GM12878 (cell line): ENCODE data around the gene ANKRD13C. TPM values are rescaled to one million over a fixed set of nuclear protein-coding genes. Genes with fewer than 3 reads are reported as not detected.

Experiments used
- ATAC-seq: fragments of 200-7000 bp; cut with Tn5 transposase; 3 replicates; pipeline ENCODE4 v1.9.1; 2020; ENCODE audit warnings: mild to moderate bottlenecking, moderate library complexity
- BruUV-seq: library from RNA; stranded (reverse); fragments of 400-500 nt; replicated peaks from 2 replicates; lab custom pipeline; 2021; lab: Mats Ljungman, UMichigan
- CTCF ChIA-PET: fragments of 300-600 bp; sonication (Branson Sonifier 250); formaldehyde crosslinking; extraction: SDS; loops from one replicate; lab custom pipeline; 2021; ENCODE audit warnings: inconsistent platforms; lab: Yijun Ruan, JAX
- POLR2A ChIA-PET: fragments of 350-600 bp; formaldehyde crosslinking; extraction: SDS; loops from one replicate; lab custom pipeline; 2021; ENCODE audit warnings: inconsistent platforms; lab: Charles Lee
- RAD21 ChIA-PET: fragments of 300-600 bp; sonication (Branson Sonifier 250); formaldehyde crosslinking; loops from one replicate; lab custom pipeline; 2023; ENCODE audit warnings: antibody characterized with exemption; ENCODE audit not compliant: unreplicated experiment; lab: Charles Lee
- SMC1A ChIA-PET: fragments of 300-600 bp; sonication (Branson Sonifier 250); formaldehyde crosslinking; loops from one replicate; lab custom pipeline; 2023; ENCODE audit not compliant: unreplicated experiment, uncharacterized antibody; lab: Charles Lee
- DNase-seq: peaks from one replicate; pipeline ENCODE4 v3.0.0-alpha.2; 2011; ENCODE audit warnings: low read depth, low spot score
- FAIRE-seq: peaks from 3 replicates; lab custom pipeline; 2011; peaks lifted over from hg19 to GRCh38; lab: Jason Lieb, UNC
- H2AFZ ChIP-seq: 2 replicates; pipeline ENCODE4 v1.6.0; 2011; ENCODE audit warnings: low read depth, low read length, control low read depth; ENCODE audit not compliant: control insufficient read depth
- H3K27ac ChIP-seq: 2 replicates; pipeline ENCODE4 v1.5.1; 2011; ENCODE audit warnings: control low read depth; ENCODE audit not compliant: control insufficient read depth, insufficient read depth
- H3K27me3 ChIP-seq, 2 experiments: replicated peaks in 1 of 2; 2 replicates each; pipeline versions ENCODE4 v1.6.0 to v1.6.1; 2011; ENCODE audit warnings: low read length in 1 of 2; ENCODE audit not compliant: control insufficient read depth in 2 of 2, insufficient read depth in 2 of 2
- H3K36me3 ChIP-seq, 2 experiments: 2 replicates each; pipeline ENCODE4 v1.5.1; 2011; ENCODE audit warnings: low read length in 1 of 2; ENCODE audit not compliant: control insufficient read depth in 2 of 2, insufficient read depth in 2 of 2
- H3K4me1 ChIP-seq: 2 replicates; pipeline ENCODE4 v1.6.1; 2011; ENCODE audit warnings: mild to moderate bottlenecking, low read length, moderate library complexity, mixed read lengths; ENCODE audit not compliant: control insufficient read depth, insufficient read depth
- H3K4me2 ChIP-seq: 2 replicates; pipeline ENCODE4 v1.6.0; 2011; ENCODE audit warnings: control low read depth; ENCODE audit not compliant: control insufficient read depth, insufficient read depth
- H3K4me3 ChIP-seq: fragments of 200-600 bp; sonication (generic); 2 replicates; pipeline ENCODE4 v1.5.1; 2016
- H3K79me2 ChIP-seq: 2 replicates; pipeline ENCODE4 v1.6.0; 2011; ENCODE audit warnings: low read length; ENCODE audit not compliant: control insufficient read depth, insufficient read depth
- H3K9ac ChIP-seq: 2 replicates; pipeline ENCODE4 v1.8.0; 2011; ENCODE audit warnings: low read length, control low read depth, mixed read lengths; ENCODE audit not compliant: control insufficient read depth, insufficient read depth
- H3K9me3 ChIP-seq: replicated peaks from 3 replicates; pipeline ENCODE4 v1.5.1; 2011; ENCODE audit warnings: mild to moderate bottlenecking, low read length; ENCODE audit not compliant: control insufficient read depth, insufficient read depth
- H4K20me1 ChIP-seq: 2 replicates; pipeline ENCODE4 v1.6.0; 2011; ENCODE audit not compliant: control insufficient read depth, insufficient read depth
- BACH1 ChIP-seq: fragments of 450-650 bp; IDR thresholded peaks from 2 replicates; pipeline ENCODE4 v1.6.1; 2017; ENCODE audit warnings: mild to moderate bottlenecking, borderline replicate concordance
- BHLHE40 ChIP-seq, 2 experiments: fragments of 450-650 bp in 1 of 2; IDR thresholded peaks; 2 replicates each; pipeline ENCODE4 v1.6.1; 2011 to 2017; ENCODE audit warnings: low read depth in 2 of 2, borderline replicate concordance in 1 of 2, improper control_type of control experiment in 1 of 2, low read length in 1 of 2, mild to moderate bottlenecking in 1 of 2
- MXI1 ChIP-seq: fragments of 150-350 bp; IDR thresholded peaks from 2 replicates; pipeline ENCODE4 v1.6.1; 2011; ENCODE audit warnings: low read depth, mild to moderate bottlenecking, inconsistent platforms, low read length, improper control_type of control experiment
- POU2F2 ChIP-seq: IDR thresholded peaks from 3 replicates; pipeline ENCODE4 v1.6.1; 2011; ENCODE audit warnings: low read depth, mild to moderate bottlenecking, low read length, borderline replicate concordance
- RELA ChIP-seq: fragments of 450-650 bp; IDR thresholded peaks from 2 replicates; pipeline ENCODE4 v1.8.0; 2014; ENCODE audit warnings: borderline replicate concordance; ENCODE audit not compliant: partially characterized antibody
- WGBS: methylation state at CpG from one replicate; pipeline ENCODE4 v1.1.6; 2016; ENCODE audit warnings: low lambda C conversion rate; ENCODE audit not compliant: insufficient replicate concordance, insufficient coverage; ENCODE audit errors: missing lambda C conversion rate; 5-methylcytosine and 5-hydroxymethylcytosine counted together
- in situ Hi-C: fragments of 300-500 bp; cut with MboI; formaldehyde crosslinking; loops from 9 replicates; pipeline ENCODE4 v1.14.3; 2018; ENCODE audit warnings: mixed read lengths
- intact Hi-C: fragments of 100-400 bp; cut with micrococcal nuclease; formaldehyde crosslinking; loops from one replicate; pipeline ENCODE4 v1.14.2; 2022; ENCODE audit not compliant: unreplicated experiment
- polyA plus RNA-seq, 11 experiments: library from polyadenylated mRNA; depleted of rRNA in 4 of 11; unstranded in 6 of 11; stranded (reverse) in 5 of 11; fragments of >200 nt; fragmentation: Nextera tagmentation in 4 of 11; fragmentation: Illumina TruSeq in 1 of 11; extraction: Ambion mirVana in 4 of 11; extraction: Trizol in 1 of 11; gene quantifications; 1 replicate in 1 of 11; 2 replicates in 10 of 11; pipeline versions ENCODE4 v1.2.1 to v1.2.3, GENCODE V29; 2011 to 2016; ENCODE audit warnings: inconsistent platforms in 2 of 11, missing spikeins in 2 of 11, low read depth in 1 of 11
- total RNA-seq, 4 experiments: library from RNA; depleted of rRNA in 3 of 4; stranded (reverse); fragments of >200 nt in 3 of 4; fragmentation: Illumina TruSeq in 1 of 4; extraction: Trizol in 1 of 4; gene quantifications; 2 replicates each; pipeline versions ENCODE4 v1.2.1 to v1.2.3, GENCODE V29; 2013 to 2021
- TF ChIP-seq, protein P1 (sequence below): IDR thresholded peaks from 2 replicates; pipeline ENCODE4 v1.6.1; 2011; ENCODE audit warnings: borderline replicate concordance, low read depth, mild to moderate bottlenecking, moderate library complexity, mixed read lengths, low read length; ENCODE audit not compliant: insufficient read depth; ENCODE audit errors: extremely low read length
- TF ChIP-seq, protein P2 (sequence below): fragments of 150-350 bp; IDR thresholded peaks from 2 replicates; pipeline ENCODE4 v1.6.1; 2016; ENCODE audit warnings: low read depth, low read length

The ANKRD13C gene
- total and polyA plus RNA-seq, 10 of the 15 experiments (the other 5 are each of a cell fraction or from before 2014, with no cell fraction given) = 3.7 to 24.4 (median 14.1) TPM

DNA sequence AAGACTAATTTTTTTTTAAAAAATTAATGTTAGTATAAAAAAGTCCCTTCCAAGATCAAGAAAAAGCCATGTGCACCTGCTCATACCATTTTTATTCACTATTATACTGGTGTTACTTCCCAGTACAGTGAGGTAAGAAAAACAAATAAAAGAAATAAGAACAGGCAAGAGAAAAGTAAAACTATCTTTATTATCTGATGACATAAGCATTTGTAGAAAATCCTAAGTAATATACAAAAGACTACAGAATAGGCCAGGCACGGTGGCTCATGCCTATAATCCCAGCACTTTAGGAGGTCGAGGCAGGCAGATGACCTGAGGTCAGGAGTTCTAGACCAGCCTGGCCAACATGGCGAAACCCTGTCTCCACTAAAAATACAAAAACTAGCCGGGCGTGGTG, 68.1 kb downstream of the ANKRD13C start:
- Histone ChIP-seq H3K27me3 (no peaks in the 10 kb centered on the region), H3K4me1 (no peaks in the 10 kb centered on the region), H4K20me1 (no peaks in the 10 kb centered on the region), H3K27ac (no peak overlapping the region), H3K79me2 (no peaks in the 10 kb centered on the region), H3K4me3 (no peak overlapping the region), H3K9me3 (no peaks in the 10 kb centered on the region), H2AFZ (no peak overlapping the region), H3K4me2 (no peak overlapping the region), H3K9ac (no peak overlapping the region), H3K36me3 (peaks cover 0 to 3% of the 10 kb centered on the region in 2 experiments; a peak in 2 of 4 replicates)
- 100% methylated on average over 5 of the region's 5 CpGs for WGBS
- no TSS peak for BruUV-seq
- RAD21 ChIA-PET = no interaction called here
- CTCF ChIA-PET = no interaction called here
- SMC1A ChIA-PET = no interaction called here
- ATAC-seq (no peak), DNase-seq (no peak), FAIRE-seq (no peak)
- POLR2A ChIA-PET = no interaction called here
- intact Hi-C loops = no loop called here
- in situ Hi-C loops = no loop called here
- TF ChIP-seq MXI1 (no peak), BACH1 (no peak), POU2F2 (no peak)
- TF ChIP-seq, protein P1, sequence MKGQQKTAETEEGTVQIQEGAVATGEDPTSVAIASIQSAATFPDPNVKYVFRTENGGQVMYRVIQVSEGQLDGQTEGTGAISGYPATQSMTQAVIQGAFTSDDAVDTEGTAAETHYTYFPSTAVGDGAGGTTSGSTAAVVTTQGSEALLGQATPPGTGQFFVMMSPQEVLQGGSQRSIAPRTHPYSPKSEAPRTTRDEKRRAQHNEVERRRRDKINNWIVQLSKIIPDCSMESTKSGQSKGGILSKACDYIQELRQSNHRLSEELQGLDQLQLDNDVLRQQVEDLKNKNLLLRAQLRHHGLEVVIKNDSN = no peak

DNA sequence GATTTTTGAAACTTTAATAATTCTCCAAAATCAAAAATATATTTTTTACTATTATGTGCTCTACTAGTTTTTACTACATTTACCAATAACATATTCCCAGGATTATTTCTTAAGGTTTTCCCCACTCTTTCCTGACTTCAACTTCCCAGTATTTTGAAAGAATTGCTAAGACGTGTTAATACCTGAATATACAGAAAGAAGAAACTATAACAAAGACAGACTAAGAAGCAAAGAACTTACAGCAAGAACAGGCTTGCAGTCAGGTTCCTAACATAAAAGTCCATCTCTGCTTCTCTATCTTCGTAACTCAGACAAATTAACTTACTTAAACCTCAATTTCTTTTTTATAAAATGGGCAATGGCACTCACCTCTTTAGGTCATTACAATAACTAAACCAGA, 70.2 kb downstream of the ANKRD13C start:
- in situ Hi-C loops (no loop called here), intact Hi-C loops (no loop called here)
- Histone ChIP-seq H3K4me1 (no peaks in the 10 kb centered on the region), H3K9me3 (no peaks in the 10 kb centered on the region), H3K27me3 (no peaks in the 10 kb centered on the region), H3K27ac (no peak overlapping the region), H2AFZ (no peak overlapping the region), H3K79me2 (no peaks in the 10 kb centered on the region), H4K20me1 (no peaks in the 10 kb centered on the region), H3K4me2 (no peak overlapping the region), H3K36me3 (peaks cover 0 to 3% of the 10 kb centered on the region in 2 experiments; a peak in 2 of 4 replicates), H3K9ac (no peak overlapping the region), H3K4me3 (no peak overlapping the region)
- ChIA-PET POLR2A (interaction anchor here (0.6 kb wide), 1 partner anchor 130 kb away, joined by 3 read pairs; no protein-coding TSS in a partner anchor), SMC1A (interaction anchor here (1.2 kb wide), 1 partner anchor 9 kb away, joined by 3 read pairs; no protein-coding TSS in a partner anchor), CTCF (no interaction called here), RAD21 (interaction anchor here (1.5 kb wide), 1 partner anchor 137 kb away, joined by 3 read pairs; no protein-coding TSS in a partner anchor)
- FAIRE-seq (no peak), ATAC-seq (no peak), DNase-seq (no peak)
- WGBS = 93% methylated on average over 2 of the region's 2 CpGs
- BruUV-seq = no TSS peak
- TF ChIP-seq, protein P2, sequence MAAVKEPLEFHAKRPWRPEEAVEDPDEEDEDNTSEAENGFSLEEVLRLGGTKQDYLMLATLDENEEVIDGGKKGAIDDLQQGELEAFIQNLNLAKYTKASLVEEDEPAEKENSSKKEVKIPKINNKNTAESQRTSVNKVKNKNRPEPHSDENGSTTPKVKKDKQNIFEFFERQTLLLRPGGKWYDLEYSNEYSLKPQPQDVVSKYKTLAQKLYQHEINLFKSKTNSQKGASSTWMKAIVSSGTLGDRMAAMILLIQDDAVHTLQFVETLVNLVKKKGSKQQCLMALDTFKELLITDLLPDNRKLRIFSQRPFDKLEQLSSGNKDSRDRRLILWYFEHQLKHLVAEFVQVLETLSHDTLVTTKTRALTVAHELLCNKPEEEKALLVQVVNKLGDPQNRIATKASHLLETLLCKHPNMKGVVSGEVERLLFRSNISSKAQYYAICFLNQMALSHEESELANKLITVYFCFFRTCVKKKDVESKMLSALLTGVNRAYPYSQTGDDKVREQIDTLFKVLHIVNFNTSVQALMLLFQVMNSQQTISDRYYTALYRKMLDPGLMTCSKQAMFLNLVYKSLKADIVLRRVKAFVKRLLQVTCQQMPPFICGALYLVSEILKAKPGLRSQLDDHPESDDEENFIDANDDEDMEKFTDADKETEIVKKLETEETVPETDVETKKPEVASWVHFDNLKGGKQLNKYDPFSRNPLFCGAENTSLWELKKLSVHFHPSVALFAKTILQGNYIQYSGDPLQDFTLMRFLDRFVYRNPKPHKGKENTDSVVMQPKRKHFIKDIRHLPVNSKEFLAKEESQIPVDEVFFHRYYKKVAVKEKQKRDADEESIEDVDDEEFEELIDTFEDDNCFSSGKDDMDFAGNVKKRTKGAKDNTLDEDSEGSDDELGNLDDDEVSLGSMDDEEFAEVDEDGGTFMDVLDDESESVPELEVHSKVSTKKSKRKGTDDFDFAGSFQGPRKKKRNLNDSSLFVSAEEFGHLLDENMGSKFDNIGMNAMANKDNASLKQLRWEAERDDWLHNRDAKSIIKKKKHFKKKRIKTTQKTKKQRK = no peak
- no peak for TF ChIP-seq RELA
- TF ChIP-seq BHLHE40 (IDR thresholded peaks at IDR 0.05; ENCODE audit: borderline replicate concordance in 1 of 2, low read depth in 2 of 2, low read length in 1 of 2) = no peak
